WTC11 (cell line): ENCODE data around the gene CALHM1. TPM values are rescaled to one million over a fixed set of nuclear protein-coding genes. Genes with fewer than 3 reads are reported as not detected.

Experiments used
- ATAC-seq: fragments of 200-7000 bp; cut with Tn5 transposase; 2 replicates; pipeline ENCODE4 v1.10.0; 2021; ENCODE audit warnings: mild to moderate bottlenecking, moderate library complexity
- CTCF ChIA-PET: fragments of 300-600 bp; sonication (Branson Sonifier 250); formaldehyde crosslinking; loops from one replicate; lab custom pipeline; 2021; ENCODE audit warnings: antibody characterized with exemption; lab: Charles Lee
- POLR2A ChIA-PET: fragments of 350-600 bp; sonication (Branson Sonifier 250); formaldehyde crosslinking; loops from one replicate; lab custom pipeline; 2021; ENCODE audit warnings: antibody characterized with exemption; lab: Charles Lee
- DNase-seq: peaks from one replicate; pipeline ENCODE4 v3.0.0; 2021; ENCODE audit warnings: low spot score
- H3K27ac Mint-ChIP-seq: 2 replicates; pipeline ENCODE4 v1.8.0; 2021; ENCODE audit warnings: mixed read lengths
- H3K27me3 Mint-ChIP-seq: 2 replicates; pipeline ENCODE4 v1.8.0; 2021; ENCODE audit warnings: low read depth, mild to moderate bottlenecking, moderate library complexity, mixed read lengths
- H3K36me3 Mint-ChIP-seq: 2 replicates; pipeline ENCODE4 v1.8.0; 2021; ENCODE audit warnings: mixed read lengths
- H3K4me1 Mint-ChIP-seq: 2 replicates; pipeline ENCODE4 v1.8.0; 2022; ENCODE audit warnings: mixed read lengths
- H3K4me3 Mint-ChIP-seq: 2 replicates; pipeline ENCODE4 v1.8.0; 2021; ENCODE audit warnings: mild to moderate bottlenecking, moderate library complexity, mixed read lengths
- H3K9me3 Mint-ChIP-seq: 2 replicates; pipeline ENCODE4 v1.8.0; 2021; ENCODE audit warnings: mixed read lengths
- ATF6 ChIP-seq: sonication (generic); formaldehyde crosslinking; IDR thresholded peaks from 2 replicates; pipeline ENCODE4 v1.8.1; 2023; ENCODE audit warnings: mild to moderate bottlenecking, missing genetic modification reagents
- E2F4 ChIP-seq: sonication (generic); formaldehyde crosslinking; IDR thresholded peaks from 2 replicates; pipeline ENCODE4 v1.8.1; 2022; ENCODE audit warnings: low read depth, mild to moderate bottlenecking, moderate library complexity, missing genetic modification reagents, borderline replicate concordance
- EMX1 ChIP-seq: fragments of 250-450 bp; sonication (Bioruptor Pico); IDR thresholded peaks from 2 replicates; pipeline ENCODE4 v1.8.0; 2021; ENCODE audit warnings: mild to moderate bottlenecking
- ERG ChIP-seq: fragments of 250-450 bp; sonication (Bioruptor Pico); IDR thresholded peaks from 2 replicates; pipeline ENCODE4 v1.8.0; 2021; ENCODE audit warnings: mild to moderate bottlenecking
- FOXP4 ChIP-seq: sonication (generic); formaldehyde crosslinking; IDR thresholded peaks from 2 replicates; pipeline ENCODE4 v1.8.0; 2022; ENCODE audit warnings: mild to moderate bottlenecking, missing genetic modification reagents
- MAX ChIP-seq: sonication (generic); formaldehyde crosslinking; IDR thresholded peaks from 2 replicates; pipeline ENCODE4 v1.8.0; 2022; ENCODE audit warnings: mild to moderate bottlenecking, missing genetic modification reagents
- MYBL2 ChIP-seq: sonication (generic); formaldehyde crosslinking; IDR thresholded peaks from 2 replicates; pipeline ENCODE4 v1.8.1; 2023; ENCODE audit warnings: mild to moderate bottlenecking, moderate library complexity, missing genetic modification reagents
- PRDM15 ChIP-seq: sonication (generic); formaldehyde crosslinking; IDR thresholded peaks from 2 replicates; pipeline ENCODE4 v1.8.0; 2022; ENCODE audit warnings: missing genetic modification reagents
- RORB ChIP-seq: fragments of 250-450 bp; sonication (Bioruptor Pico); IDR thresholded peaks from 2 replicates; pipeline ENCODE4 v1.9.0; 2021; ENCODE audit warnings: mild to moderate bottlenecking
- SOX15 ChIP-seq: fragments of 250-450 bp; sonication (Bioruptor Pico); IDR thresholded peaks from 2 replicates; pipeline ENCODE4 v1.9.0; 2021; ENCODE audit warnings: mild to moderate bottlenecking
- TEAD4 ChIP-seq: sonication (generic); formaldehyde crosslinking; IDR thresholded peaks from 2 replicates; pipeline ENCODE4 v1.8.0; 2022; ENCODE audit warnings: mild to moderate bottlenecking, missing genetic modification reagents
- USF2 ChIP-seq: sonication (generic); formaldehyde crosslinking; IDR thresholded peaks from 2 replicates; pipeline ENCODE4 v1.8.1; 2023; ENCODE audit warnings: mild to moderate bottlenecking, missing genetic modification reagents, moderate library complexity
- ZNF121 ChIP-seq: sonication (generic); formaldehyde crosslinking; IDR thresholded peaks from 2 replicates; pipeline ENCODE4 v1.8.0; 2023; ENCODE audit warnings: missing genetic modification reagents
- ZNF219 ChIP-seq: sonication (generic); formaldehyde crosslinking; IDR thresholded peaks from 2 replicates; pipeline ENCODE4 v1.8.0; 2023; ENCODE audit warnings: missing genetic modification reagents, mild to moderate bottlenecking, borderline replicate concordance
- ZNF425 ChIP-seq: fragments of 250-450 bp; sonication (Bioruptor Pico); conservative IDR thresholded peaks from 2 replicates; pipeline ENCODE4 v1.9.0; 2021; ENCODE audit warnings: mild to moderate bottlenecking
- ZSCAN18 ChIP-seq: fragments of 250-450 bp; sonication (Bioruptor Pico); IDR thresholded peaks from 2 replicates; pipeline ENCODE4 v2.1.2; 2022; ENCODE audit warnings: mild to moderate bottlenecking, moderate library complexity
- total RNA-seq: library from RNA; stranded (reverse); gene quantifications from 3 replicates; pipeline ENCODE4 v1.2.3, GENCODE V29; 2021

The CALHM1 gene
- total RNA-seq, 1 experiment from 2014 or later, result 0.39 TPM

- Mint-ChIP-seq H3K9me3 (no peaks in the 10 kb centered on the region), H3K4me1 (no peaks in the 10 kb centered on the region), H3K4me3 (no peak overlapping the region), H3K36me3 (peaks cover 77% of the 10 kb centered on the region), H3K27me3 (no peaks in the 10 kb centered on the region), H3K27ac (no peak overlapping the region)
- POLR2A ChIA-PET, result interaction anchor here (0.6 kb wide), 1 partner anchor 187 kb away, joined by 3 read pairs; no protein-coding TSS in a partner anchor
- CTCF ChIA-PET, result no interaction called here
- TF ChIP-seq FOXP4 (CRISPR knock-in tag) (no peak), ZNF121 (CRISPR knock-in tag) (no peak), TEAD4 (CRISPR knock-in tag) (no peak), USF2 (no peak), E2F4 (CRISPR knock-in tag) (no peak), ZNF425 (no peak), MYBL2 (CRISPR knock-in tag) (no peak), SOX15 (CRISPR knock-in tag) (no peak), ERG (CRISPR knock-in tag) (no peak), ZNF219 (CRISPR knock-in tag) (no peak), EMX1 (CRISPR knock-in tag) (no peak), RORB (CRISPR knock-in tag) (no peak), ZSCAN18 (CRISPR knock-in tag) (no peak)
- ATAC-seq (no peak), DNase-seq (no peak)
These were observed 30.8 kb downstream of the CALHM1 start for GRCh38 chr10:103427866-103428265.

GRCh38 chr10:103423748-103424147 lies 35.0 kb downstream of the CALHM1 start:
- no peak for ATAC-seq
- no peak for DNase-seq
- no peaks in the 10 kb centered on the region for H3K9me3 Mint-ChIP-seq
- POLR2A ChIA-PET, result no interaction called here
- CTCF ChIA-PET, result interaction anchor here (1.6 kb wide), 1 partner anchor 62 kb away, joined by 3 read pairs; no protein-coding TSS in a partner anchor
- H3K27ac Mint-ChIP-seq, result no peak overlapping the region
- H3K4me1 Mint-ChIP-seq, result no peaks in the 10 kb centered on the region
- no peaks in the 10 kb centered on the region for H3K27me3 Mint-ChIP-seq
- peaks cover 82% of the 10 kb centered on the region for H3K36me3 Mint-ChIP-seq
- no peak overlapping the region for H3K4me3 Mint-ChIP-seq
- TF ChIP-seq PRDM15, result no peak
- TF ChIP-seq ATF6, result no peak
- no peak for TF ChIP-seq MAX
